T-helper 2 cell treated with Interferon-gamma antibody and Interleukin-4, amounts not matched to agents 100 ng/mL and 5 ng/mL, for 36 hours (primary cell): ENCODE results near the gene DPH2. TPM values are rescaled to one million over a fixed set of nuclear protein-coding genes. Genes with fewer than 3 reads are reported as not detected.

ENCODE experiments used
- intact Hi-C: fragments of 100-400 bp; cut with micrococcal nuclease; formaldehyde crosslinking; loops from one replicate; pipeline ENCODE4 v1.15.1; 2023
- total RNA-seq: library from RNA; stranded (reverse); gene quantifications from 2 replicates; pipeline ENCODE4 v1.2.3, GENCODE V29; 2022

The DPH2 gene
- 38.6 and 39.1 TPM in 2 replicates for total RNA-seq

DNA sequence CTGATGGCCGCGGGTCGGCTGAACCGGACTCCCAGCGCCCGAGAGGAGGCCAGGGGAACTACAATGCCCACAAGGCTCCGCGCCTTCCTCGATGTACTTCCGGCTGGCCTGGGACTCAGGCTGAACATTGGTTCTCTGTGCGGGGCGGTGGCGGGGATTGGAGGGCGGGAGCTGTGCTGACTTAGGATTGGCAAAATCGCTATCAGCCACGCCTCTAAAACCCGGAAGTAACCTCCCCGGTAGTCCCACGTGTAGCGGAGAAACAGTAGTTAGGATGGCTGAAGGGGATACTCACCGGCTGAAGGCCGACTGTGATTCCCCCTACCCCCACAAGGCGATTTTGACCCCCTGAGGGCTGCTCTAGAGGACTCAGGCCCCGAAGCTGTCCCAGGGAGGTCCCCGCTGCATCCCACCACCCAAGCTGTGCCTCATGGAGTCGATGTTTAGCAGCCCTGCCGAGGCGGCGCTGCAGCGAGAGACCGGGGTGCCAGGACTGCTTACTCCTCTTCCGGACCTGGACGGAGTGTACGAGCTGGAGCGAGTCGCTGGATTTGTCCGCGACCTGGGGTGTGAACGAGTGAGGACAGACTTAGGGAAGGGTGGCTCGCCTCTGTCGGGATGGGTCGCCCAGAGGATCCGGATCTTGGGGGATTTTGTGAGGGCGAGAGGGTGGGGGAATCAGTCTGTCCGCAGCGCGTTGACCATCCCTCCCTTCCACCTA is at the start of gene DPH2:
Gene DPH2, plus strand, starts transcription at position 265 of the 721 bp plus-strand sequence. Its CDS starts 166 bp downstream, at position 431.
- intact Hi-C loops, result loop anchor here (1.0 kb wide), 1 partner anchor 24 kb away; the partner anchor contains the start of gene IPO13

- intact Hi-C loops, result no loop called here
These were observed 48.8 kb upstream of the DPH2 start for GRCh38 chr1:43921022-43921421.

- intact Hi-C loops, result no loop called here
These were observed 45.3 kb upstream of the DPH2 start for GRCh38 chr1:43924516-43924915.

- intact Hi-C loops, result no loop called here
These were observed 44.0 kb upstream of the DPH2 start for GRCh38 chr1:43925846-43926245.

GRCh38 chr1:43930168-43930948 is 39.5 kb upstream of the DPH2 start:
- intact Hi-C loops, result no loop called here

DNA sequence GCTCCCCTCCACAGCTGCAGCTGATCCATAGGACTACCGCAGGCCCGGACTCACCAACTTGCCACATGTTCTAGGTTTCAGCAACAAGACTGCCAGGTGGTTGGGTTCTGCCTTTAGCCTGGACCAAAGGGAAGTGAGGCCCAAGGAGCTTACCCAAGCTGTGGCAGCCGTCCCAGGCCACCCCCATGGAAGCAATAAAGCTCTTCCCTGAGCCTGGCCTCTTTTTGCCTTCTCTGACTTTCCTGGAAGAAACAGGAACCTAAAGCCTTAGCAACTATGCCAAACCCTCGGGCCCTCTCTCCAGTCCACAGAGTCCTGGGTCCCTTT is 38.9 kb upstream of the DPH2 start:
- intact Hi-C loops, result no loop called here

- intact Hi-C loops, result no loop called here
These were observed 37.8 kb upstream of the DPH2 start for GRCh38 chr1:43931711-43932660.

GRCh38 chr1:43932786-43933385 is 36.9 kb upstream of the DPH2 start:
- intact Hi-C loops, result no loop called here

GRCh38 chr1:43933386-43934100 is 36.3 kb upstream of the DPH2 start, which contains the start of gene ARTN:
ARTN (plus strand) TSS chr1:43933801; CDS start chr1:43935657, 1,856 bp downstream.
- intact Hi-C loops, result loop anchor here (1.0 kb wide), 2 partner anchors 170 to 404 kb away; no protein-coding TSS in a partner anchor

GRCh38 chr1:43934101-43934985 is 35.5 kb upstream of the DPH2 start:
- intact Hi-C loops, result loop anchor here (1.0 kb wide), 2 partner anchors 171 to 405 kb away; no protein-coding TSS in a partner anchor

- intact Hi-C loops, result loop anchor here (1.0 kb wide), 2 partner anchors 172 to 406 kb away; no protein-coding TSS in a partner anchor
These were observed 34.9 kb upstream of the DPH2 start for GRCh38 chr1:43934986-43935324.

DNA sequence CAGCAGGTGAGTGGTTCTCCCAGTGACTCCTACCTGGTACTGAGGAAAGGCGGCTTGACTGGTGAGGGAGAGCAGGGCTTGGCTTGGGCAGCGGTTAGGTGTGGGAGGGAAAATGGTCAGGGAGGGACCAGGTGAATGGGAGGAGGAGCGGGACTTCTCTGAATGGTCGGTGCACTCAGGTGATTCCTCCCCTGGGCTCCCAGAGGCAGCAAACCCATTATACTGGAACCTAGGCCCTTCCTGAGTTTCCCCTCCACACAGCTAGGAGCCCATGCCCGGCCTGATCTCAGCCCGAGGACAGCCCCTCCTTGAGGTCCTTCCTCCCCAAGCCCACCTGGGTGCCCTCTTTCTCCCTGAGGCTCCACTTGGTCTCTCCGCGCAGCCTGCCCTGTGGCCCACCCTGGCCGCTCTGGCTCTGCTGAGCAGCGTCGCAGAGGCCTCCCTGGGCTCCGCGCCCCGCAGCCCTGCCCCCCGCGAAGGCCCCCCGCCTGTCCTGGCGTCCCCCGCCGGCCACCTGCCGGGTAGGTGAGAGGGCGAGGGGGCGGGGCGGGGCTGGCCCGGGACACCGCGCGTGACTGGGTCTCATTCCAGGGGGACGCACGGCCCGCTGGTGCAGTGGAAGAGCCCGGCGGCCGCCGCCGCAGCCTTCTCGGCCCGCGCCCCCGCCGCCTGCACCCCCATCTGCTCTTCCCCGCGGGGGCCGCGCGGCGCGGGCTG is 33.9 kb upstream of the DPH2 start:
- intact Hi-C loops, result no loop called here

DNA sequence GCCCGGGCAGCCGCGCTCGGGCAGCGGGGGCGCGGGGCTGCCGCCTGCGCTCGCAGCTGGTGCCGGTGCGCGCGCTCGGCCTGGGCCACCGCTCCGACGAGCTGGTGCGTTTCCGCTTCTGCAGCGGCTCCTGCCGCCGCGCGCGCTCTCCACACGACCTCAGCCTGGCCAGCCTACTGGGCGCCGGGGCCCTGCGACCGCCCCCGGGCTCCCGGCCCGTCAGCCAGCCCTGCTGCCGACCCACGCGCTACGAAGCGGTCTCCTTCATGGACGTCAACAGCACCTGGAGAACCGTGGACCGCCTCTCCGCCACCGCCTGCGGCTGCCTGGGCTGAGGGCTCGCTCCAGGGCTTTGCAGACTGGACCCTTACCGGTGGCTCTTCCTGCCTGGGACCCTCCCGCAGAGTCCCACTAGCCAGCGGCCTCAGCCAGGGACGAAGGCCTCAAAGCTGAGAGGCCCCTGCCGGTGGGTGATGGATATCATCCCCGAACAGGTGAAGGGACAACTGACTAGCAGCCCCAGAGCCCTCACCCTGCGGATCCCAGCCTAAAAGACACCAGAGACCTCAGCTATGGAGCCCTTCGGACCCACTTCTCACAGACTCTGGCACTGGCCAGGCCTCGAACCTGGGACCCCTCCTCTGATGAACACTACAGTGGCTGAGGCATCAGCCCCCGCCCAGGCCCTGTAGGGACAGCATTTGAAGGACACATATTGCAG is 33.2 kb upstream of the DPH2 start:
- intact Hi-C loops, result no loop called here

DNA sequence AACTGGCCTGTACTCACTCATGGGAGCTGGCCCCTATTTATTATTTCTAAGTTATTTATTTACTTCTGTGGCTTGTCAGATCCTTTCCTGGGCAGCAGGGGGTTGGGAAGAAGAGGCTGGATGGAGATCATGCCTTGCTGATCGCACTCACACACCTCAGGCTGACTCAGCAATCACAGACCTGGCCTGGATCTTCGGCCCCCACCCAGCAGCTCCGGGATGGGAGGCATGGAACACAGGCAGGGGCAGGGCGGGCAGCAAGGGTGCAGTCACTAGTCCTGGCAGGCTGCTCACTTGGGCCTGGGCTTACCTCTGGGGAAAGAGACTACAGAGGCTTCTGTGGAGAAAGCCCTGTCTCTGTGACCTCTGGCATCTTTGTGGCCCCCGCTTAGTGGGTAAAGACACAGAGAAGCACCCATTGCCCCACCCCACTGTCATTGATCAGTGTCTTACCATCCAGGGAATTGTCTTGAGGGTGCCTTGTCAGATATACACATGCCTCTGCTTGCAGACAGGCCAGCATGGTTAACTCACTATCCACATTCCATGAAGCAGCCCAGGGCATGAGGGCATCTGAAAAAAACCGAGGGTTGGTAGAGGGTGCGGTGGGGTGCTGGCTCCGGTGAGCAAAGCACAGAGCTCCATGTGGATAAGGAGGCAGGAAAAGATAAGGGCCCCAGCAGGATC is 32.5 kb upstream of the DPH2 start:
- intact Hi-C loops, result no loop called here

DNA sequence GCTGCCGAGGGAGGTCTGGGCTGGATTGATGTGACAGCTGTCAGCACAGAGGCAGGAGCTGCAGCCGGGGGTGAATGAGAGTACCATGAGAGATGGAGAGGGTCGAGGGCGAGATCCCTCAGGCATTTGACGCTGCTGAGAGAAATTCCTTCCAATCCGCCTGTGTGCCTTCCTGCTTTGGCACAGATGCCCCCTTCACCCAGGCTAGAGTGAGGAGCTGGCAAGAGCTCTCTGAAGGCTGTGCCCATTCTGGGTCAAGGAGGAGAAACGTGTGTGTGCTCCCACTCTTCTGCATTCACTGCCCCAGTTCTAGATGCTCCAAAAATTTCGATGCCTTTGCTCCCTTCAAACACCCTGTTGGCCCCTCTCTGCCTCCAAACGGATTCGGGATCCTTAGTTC is 31.4 kb upstream of the DPH2 start:
- intact Hi-C loops, result no loop called here

DNA sequence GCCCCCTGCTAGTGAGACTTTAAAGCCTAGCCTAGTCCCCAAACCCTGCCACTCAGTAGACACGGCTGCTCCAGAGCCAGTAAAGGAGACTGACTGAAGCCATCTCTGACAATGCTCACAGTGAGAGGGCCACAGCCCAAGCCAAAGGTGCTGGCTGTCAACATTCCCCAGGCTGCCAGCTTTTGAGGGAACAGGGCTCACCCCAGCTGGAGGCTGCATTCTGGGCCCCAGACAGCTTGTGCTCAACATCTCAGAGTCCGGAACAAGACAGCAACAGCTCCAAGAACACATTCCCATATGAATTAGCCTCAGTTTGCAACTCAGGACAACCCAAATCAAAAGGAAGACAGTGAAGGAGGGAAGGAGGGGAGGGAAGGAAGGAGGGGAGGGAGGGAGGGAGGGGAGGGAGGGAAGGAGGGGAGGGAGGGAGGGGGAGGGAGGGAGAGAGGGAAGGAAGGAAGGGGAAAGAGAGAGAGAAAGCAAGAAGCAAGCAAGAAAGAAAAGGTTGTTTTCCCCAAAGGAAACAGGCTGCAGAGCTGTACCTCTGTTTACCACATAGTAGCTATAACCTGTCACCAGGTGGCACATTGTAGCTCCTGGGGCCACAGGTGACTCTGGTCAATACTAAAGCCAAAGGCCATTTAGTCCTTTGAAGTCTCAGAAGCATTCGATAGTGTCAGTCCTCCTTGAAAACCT is 30.8 kb upstream of the DPH2 start:
- intact Hi-C loops, result no loop called here

GRCh38 chr1:43942411-43942810 is 27.4 kb upstream of the DPH2 start:
- intact Hi-C loops, result loop anchor here (10.0 kb wide), 2 partner anchors 92 to 288 kb away; partner anchors contain the start of genes KDM4A and SLC6A9
